ENCODE results near the gene METTL14.

The METTL14 gene

GRCh38 chr4:118734491-118735205 is 49.5 kb downstream of the METTL14 start:
- no peak for DNase-seq

- no peak for DNase-seq
Observed at GRCh38 chr4:118736900-118737299, 51.7 kb downstream of the METTL14 start.

GRCh38 chr4:118738090-118738489 is 52.9 kb downstream of the METTL14 start:
- DNase-seq: no peak

- no peak for DNase-seq
Observed at GRCh38 chr4:118739022-118739713, 54.0 kb downstream of the METTL14 start.

- DNase-seq: no peak
Observed at GRCh38 chr4:118740869-118741268, 55.7 kb downstream of the METTL14 start.

GRCh38 chr4:118741301-118741855 is 56.2 kb downstream of the METTL14 start:
- DNase-seq: no peak

GRCh38 chr4:118742050-118742449 is 56.9 kb downstream of the METTL14 start:
- DNase-seq: no peak

GRCh38 chr4:118743867-118744266 is 58.7 kb downstream of the METTL14 start:
- no peak for DNase-seq

- no peak for DNase-seq
Observed at GRCh38 chr4:118745357-118745756, 60.2 kb downstream of the METTL14 start.

- no peak for DNase-seq
Observed at GRCh38 chr4:118746251-118746919, 61.2 kb downstream of the METTL14 start.

- no peak for DNase-seq
Observed at GRCh38 chr4:118749347-118749988, 64.3 kb downstream of the METTL14 start.

GRCh38 chr4:118751629-118752323 is 66.6 kb downstream of the METTL14 start:
- DNase-seq: no peak

- no peak for DNase-seq
Observed at GRCh38 chr4:118752551-118752950, 67.4 kb downstream of the METTL14 start.

GRCh38 chr4:118753096-118753495 is 67.9 kb downstream of the METTL14 start:
- no peak for DNase-seq

- DNase-seq: no peak
Observed at GRCh38 chr4:118753685-118754084, 68.5 kb downstream of the METTL14 start.

GRCh38 chr4:118754890-118755289 is 69.7 kb downstream of the METTL14 start:
- DNase-seq: no peak

- DNase-seq: no peak
Observed at GRCh38 chr4:118755438-118756226, 70.4 kb downstream of the METTL14 start.

- no peak for DNase-seq
Observed at GRCh38 chr4:118756429-118756828, 71.2 kb downstream of the METTL14 start.

- no peak for DNase-seq
Observed at GRCh38 chr4:118756958-118757357, 71.8 kb downstream of the METTL14 start.

- DNase-seq: no peak
Observed at GRCh38 chr4:118757761-118758251, 72.6 kb downstream of the METTL14 start.

GRCh38 chr4:118758293-118758692 is 73.1 kb downstream of the METTL14 start:
- DNase-seq: no peak
